ENCODE results near the gene HCFC2.
A peak's percentile ranks its signal among the peaks of the same experiment; 100 is the strongest.

HCFC2 gene

DNA sequence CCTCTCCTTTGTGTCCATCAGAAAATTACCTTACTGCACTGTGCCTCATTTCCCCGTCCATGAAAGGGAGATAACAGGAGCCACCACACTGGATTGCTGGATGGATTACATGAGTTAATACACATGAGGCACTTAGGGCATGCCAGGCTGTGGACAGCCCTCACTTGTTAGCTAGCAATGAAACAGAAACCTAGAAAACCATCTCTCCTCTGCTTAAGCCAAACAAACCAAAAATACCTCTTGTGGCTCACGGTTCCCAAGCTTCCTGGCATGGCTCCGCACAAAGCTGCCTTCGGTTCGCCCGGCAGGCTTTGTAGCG is 660 bp upstream of the HCFC2 start:
- TF ChIP-seq, protein P1, sequence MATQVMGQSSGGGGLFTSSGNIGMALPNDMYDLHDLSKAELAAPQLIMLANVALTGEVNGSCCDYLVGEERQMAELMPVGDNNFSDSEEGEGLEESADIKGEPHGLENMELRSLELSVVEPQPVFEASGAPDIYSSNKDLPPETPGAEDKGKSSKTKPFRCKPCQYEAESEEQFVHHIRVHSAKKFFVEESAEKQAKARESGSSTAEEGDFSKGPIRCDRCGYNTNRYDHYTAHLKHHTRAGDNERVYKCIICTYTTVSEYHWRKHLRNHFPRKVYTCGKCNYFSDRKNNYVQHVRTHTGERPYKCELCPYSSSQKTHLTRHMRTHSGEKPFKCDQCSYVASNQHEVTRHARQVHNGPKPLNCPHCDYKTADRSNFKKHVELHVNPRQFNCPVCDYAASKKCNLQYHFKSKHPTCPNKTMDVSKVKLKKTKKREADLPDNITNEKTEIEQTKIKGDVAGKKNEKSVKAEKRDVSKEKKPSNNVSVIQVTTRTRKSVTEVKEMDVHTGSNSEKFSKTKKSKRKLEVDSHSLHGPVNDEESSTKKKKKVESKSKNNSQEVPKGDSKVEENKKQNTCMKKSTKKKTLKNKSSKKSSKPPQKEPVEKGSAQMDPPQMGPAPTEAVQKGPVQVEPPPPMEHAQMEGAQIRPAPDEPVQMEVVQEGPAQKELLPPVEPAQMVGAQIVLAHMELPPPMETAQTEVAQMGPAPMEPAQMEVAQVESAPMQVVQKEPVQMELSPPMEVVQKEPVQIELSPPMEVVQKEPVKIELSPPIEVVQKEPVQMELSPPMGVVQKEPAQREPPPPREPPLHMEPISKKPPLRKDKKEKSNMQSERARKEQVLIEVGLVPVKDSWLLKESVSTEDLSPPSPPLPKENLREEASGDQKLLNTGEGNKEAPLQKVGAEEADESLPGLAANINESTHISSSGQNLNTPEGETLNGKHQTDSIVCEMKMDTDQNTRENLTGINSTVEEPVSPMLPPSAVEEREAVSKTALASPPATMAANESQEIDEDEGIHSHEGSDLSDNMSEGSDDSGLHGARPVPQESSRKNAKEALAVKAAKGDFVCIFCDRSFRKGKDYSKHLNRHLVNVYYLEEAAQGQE (IDR thresholded peaks at IDR 0.05; ENCODE audit: insufficient read depth in 1 of 2, low read depth in 2 of 2, low read length in 2 of 2), result no peak
- TF ChIP-seq FOXP2 (optimal IDR thresholded peaks at IDR 0.05; ENCODE audit: borderline replicate concordance, extremely low read depth, extremely low read length, insufficient read depth), result no peak
- TF ChIP-seq SIN3A (IDR thresholded peaks at IDR 0.05; ENCODE audit: borderline replicate concordance, insufficient read depth, low read length), result no peak
- no peak; the same call in 1 of the 2 replicates for TF ChIP-seq POLR2AphosphoS5 (IDR thresholded peaks at IDR 0.05; ENCODE audit: low read depth, low read length)
- TF ChIP-seq TAF1 (IDR thresholded peaks at IDR 0.05; ENCODE audit: borderline replicate concordance, insufficient read depth, low read length), result no peak

- TF ChIP-seq TAF1 (IDR thresholded peaks at IDR 0.05; ENCODE audit: borderline replicate concordance, insufficient read depth, low read length) (no peak), SIN3A (IDR thresholded peaks at IDR 0.05; ENCODE audit: borderline replicate concordance, insufficient read depth, low read length) (0 out of 2 replicates have a peak, but pooled peaks have one; percentile 4)
Measured at GRCh38 chr12:104064842-104065427, 604 bp downstream of the HCFC2 start.

- TF ChIP-seq SIN3A (IDR thresholded peaks at IDR 0.05; ENCODE audit: borderline replicate concordance, insufficient read depth, low read length) (no peak), POLR2AphosphoS5 (IDR thresholded peaks at IDR 0.05; ENCODE audit: low read depth, low read length) (no peak), FOXP2 (optimal IDR thresholded peaks at IDR 0.05; ENCODE audit: borderline replicate concordance, extremely low read depth, extremely low read length, insufficient read depth) (no peak), TAF1 (IDR thresholded peaks at IDR 0.05; ENCODE audit: borderline replicate concordance, insufficient read depth, low read length) (no peak)
- TF ChIP-seq, protein P1 (IDR thresholded peaks at IDR 0.05; ENCODE audit: insufficient read depth in 1 of 2, low read depth in 2 of 2, low read length in 2 of 2), result no peak
Measured at GRCh38 chr12:104072099-104072498, 7.8 kb downstream of the HCFC2 start.

DNA sequence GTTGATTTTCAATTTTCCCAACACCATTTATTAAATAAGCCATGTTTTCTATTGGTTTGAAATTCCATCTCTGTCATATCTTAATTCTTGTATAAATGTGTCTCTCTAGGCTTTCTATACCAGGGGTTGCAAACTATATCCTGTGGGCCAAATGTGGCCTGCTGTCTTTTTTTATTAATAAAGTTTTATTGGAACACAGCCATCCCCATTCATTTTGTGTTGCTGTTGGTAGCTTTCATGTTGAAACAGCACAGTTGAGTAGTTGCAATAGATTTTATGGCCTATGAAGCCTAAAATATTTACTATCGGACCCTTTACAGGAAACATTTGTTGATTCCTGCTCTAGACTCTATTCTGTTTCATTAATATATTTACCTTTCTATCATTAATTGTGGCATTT is 9.4 kb downstream of the HCFC2 start:
- TF ChIP-seq, protein P1 (IDR thresholded peaks at IDR 0.05; ENCODE audit: insufficient read depth in 1 of 2, low read depth in 2 of 2, low read length in 2 of 2), result no peak
- TF ChIP-seq TAF1 (IDR thresholded peaks at IDR 0.05; ENCODE audit: borderline replicate concordance, insufficient read depth, low read length), result no peak
- no peak for TF ChIP-seq POLR2AphosphoS5 (IDR thresholded peaks at IDR 0.05; ENCODE audit: low read depth, low read length)
- TF ChIP-seq FOXP2 (optimal IDR thresholded peaks at IDR 0.05; ENCODE audit: borderline replicate concordance, extremely low read depth, extremely low read length, insufficient read depth), result no peak

GRCh38 chr12:104079024-104079423 is 14.7 kb downstream of the HCFC2 start:
- no peak for TF ChIP-seq TAF1 (IDR thresholded peaks at IDR 0.05; ENCODE audit: borderline replicate concordance, insufficient read depth, low read length)
- TF ChIP-seq, protein P1 (IDR thresholded peaks at IDR 0.05; ENCODE audit: insufficient read depth in 1 of 2, low read depth in 2 of 2, low read length in 2 of 2), result no peak
- no peak for TF ChIP-seq FOXP2 (optimal IDR thresholded peaks at IDR 0.05; ENCODE audit: borderline replicate concordance, extremely low read depth, extremely low read length, insufficient read depth)
- no peak for TF ChIP-seq POLR2AphosphoS5 (IDR thresholded peaks at IDR 0.05; ENCODE audit: low read depth, low read length)
- TF ChIP-seq SIN3A (IDR thresholded peaks at IDR 0.05; ENCODE audit: borderline replicate concordance, insufficient read depth, low read length), result no peak

Data from PFSK-1 (cell line).